K562 (cell line): Measurements from ENCODE around the gene STX18.

Experiments
- BRCA1 ChIP-seq, 2 experiments: fragments of 450-650 bp in 1 of 2; sonication (generic) in 1 of 2; formaldehyde crosslinking in 1 of 2; IDR thresholded peaks; 2 replicates each; pipeline versions ENCODE4 v1.5.0 to v1.6.1; 2017 to 2020; ENCODE audit warnings: mild to moderate bottlenecking in 1 of 2, missing genetic modification reagents in 1 of 2
- CTCF ChIP-seq, 3 experiments: IDR thresholded peaks in 2 of 3; conservative IDR thresholded peaks in 1 of 3; 2 replicates each; pipeline ENCODE4 v1.5.1; 2011 to 2012; ENCODE audit warnings: low read length in 3 of 3, mild to moderate bottlenecking in 3 of 3, control low read depth in 2 of 3, improper control_type of control experiment in 1 of 3, inconsistent platforms in 1 of 3, low read depth in 1 of 3, mixed read lengths in 1 of 3, moderate library complexity in 1 of 3; ENCODE audit not compliant: insufficient read depth in 2 of 3
- IRF2 ChIP-seq: sonication (generic); formaldehyde crosslinking; IDR thresholded peaks from 2 replicates; pipeline ENCODE4 v1.8.1; 2022; ENCODE audit warnings: mild to moderate bottlenecking, missing genetic modification reagents
- JUND ChIP-seq, 2 experiments: IDR thresholded peaks; 2 replicates in 1 of 2; 3 replicates in 1 of 2; pipeline ENCODE4 v1.6.1; 2011; ENCODE audit warnings: borderline replicate concordance in 2 of 2, low read depth in 2 of 2, low read length in 2 of 2, improper control_type of control experiment in 1 of 2, missing biosample characterization in 1 of 2, missing genetic modification characterization in 1 of 2, missing genetic modification reagents in 1 of 2
- POLR2A ChIP-seq: fragments of 450-650 bp; conservative IDR thresholded peaks from 2 replicates; pipeline ENCODE4 v1.6.1; 2016
- RAD21 ChIP-seq, 2 experiments: fragments of 250-450 bp in 1 of 2; fragments of 450-650 bp in 1 of 2; sonication (Bioruptor Pico) in 1 of 2; formaldehyde crosslinking in 1 of 2; IDR thresholded peaks in 1 of 2; conservative IDR thresholded peaks in 1 of 2; 2 replicates each; pipeline versions ENCODE4 v1.4.0 to v1.8.0; 2020 to 2022; ENCODE audit warnings: mild to moderate bottlenecking in 2 of 2, moderate library complexity in 1 of 2
- SMARCB1 ChIP-seq: IDR thresholded peaks from 2 replicates; pipeline ENCODE4 v1.6.1; 2011; ENCODE audit warnings: improper control_type of control experiment, low read depth; ENCODE audit not compliant: insufficient read length
- U2AF2 ChIP-seq: fragments of 200-400 bp; formaldehyde crosslinking; optimal IDR thresholded peaks from 2 replicates; pipeline ENCODE3; 2017; ENCODE audit warnings: low read depth, mild to moderate bottlenecking, low read length
- ZFP36 ChIP-seq: fragments of 150-350 bp; IDR thresholded peaks from 2 replicates; pipeline ENCODE4 v1.6.1; 2018; ENCODE audit warnings: low read length, low read depth; ENCODE audit not compliant: partially characterized antibody
- TF ChIP-seq, protein P1 (sequence below): fragments of 450-650 bp; formaldehyde crosslinking; IDR thresholded peaks from 2 replicates; pipeline ENCODE4 v1.4.0; 2020; ENCODE audit warnings: mild to moderate bottlenecking, moderate library complexity
- TF ChIP-seq, protein P2 (sequence below), 2 experiments: fragments of 250-450 bp in 1 of 2; fragments of 450-650 bp in 1 of 2; sonication (Bioruptor Pico) in 1 of 2; IDR thresholded peaks; 2 replicates each; pipeline versions ENCODE4 v1.6.1 to v1.8.0; 2016 to 2021; ENCODE audit warnings: mild to moderate bottlenecking in 2 of 2, moderate library complexity in 2 of 2, missing compliant biosample characterization in 1 of 2, missing genetic modification characterization in 1 of 2

DNA sequence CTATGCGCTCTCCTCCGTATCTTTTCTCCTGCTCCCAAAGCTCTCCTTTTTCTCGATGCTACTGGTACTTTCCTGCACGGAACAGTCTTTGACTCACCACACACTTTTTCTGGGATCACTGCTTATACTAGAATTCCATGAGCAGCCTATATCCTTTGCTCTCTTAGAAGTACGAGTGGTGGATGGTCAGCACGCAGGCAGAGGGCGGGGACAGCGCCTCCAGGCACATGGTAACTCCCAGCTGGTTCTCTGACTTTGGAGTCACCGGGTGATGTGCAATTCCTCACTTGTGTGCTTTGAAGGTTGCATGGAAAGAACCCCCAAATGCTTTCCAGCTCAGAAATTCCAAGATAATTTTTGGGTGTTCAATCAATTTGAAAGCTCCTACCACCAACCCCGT lies 56.0 kb downstream of the STX18 start:
- TF ChIP-seq, protein P1, sequence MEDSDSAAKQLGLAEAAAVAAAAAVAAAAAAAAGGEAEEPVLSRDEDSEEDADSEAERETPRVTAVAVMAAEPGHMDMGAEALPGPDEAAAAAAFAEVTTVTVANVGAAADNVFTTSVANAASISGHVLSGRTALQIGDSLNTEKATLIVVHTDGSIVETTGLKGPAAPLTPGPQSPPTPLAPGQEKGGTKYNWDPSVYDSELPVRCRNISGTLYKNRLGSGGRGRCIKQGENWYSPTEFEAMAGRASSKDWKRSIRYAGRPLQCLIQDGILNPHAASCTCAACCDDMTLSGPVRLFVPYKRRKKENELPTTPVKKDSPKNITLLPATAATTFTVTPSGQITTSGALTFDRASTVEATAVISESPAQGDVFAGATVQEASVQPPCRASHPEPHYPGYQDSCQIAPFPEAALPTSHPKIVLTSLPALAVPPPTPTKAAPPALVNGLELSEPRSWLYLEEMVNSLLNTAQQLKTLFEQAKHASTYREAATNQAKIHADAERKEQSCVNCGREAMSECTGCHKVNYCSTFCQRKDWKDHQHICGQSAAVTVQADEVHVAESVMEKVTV (CRISPR knock-in tag): no peak
- TF ChIP-seq RAD21 (CRISPR knock-in tag; conservative IDR thresholded peaks at IDR 0.05 in 1 of 2, IDR thresholded peaks at IDR 0.05 in 1 of 2) (no peak), POLR2A (no peak), BRCA1 (IDR thresholded peaks at IDR 0.05) (no peak), BRCA1 (CRISPR knock-in tag; IDR thresholded peaks at IDR 0.05) (no peak), ZFP36 (no peak), U2AF2 (no peak), IRF2 (no peak), JUND (IDR thresholded peaks at IDR 0.05; ENCODE audit: borderline replicate concordance, low read depth, low read length) (no peak), JUND (tag; IDR thresholded peaks at IDR 0.05; ENCODE audit: borderline replicate concordance, low read depth, low read length) (no peak), CTCF (IDR thresholded peaks at IDR 0.05 in 2 of 3, conservative IDR thresholded peaks at IDR 0.05 in 1 of 3; ENCODE audit: insufficient read depth in 2 of 3, low read depth in 1 of 3, low read length in 3 of 3) (no peak), SMARCB1 (no peak)
- TF ChIP-seq, protein P2, sequence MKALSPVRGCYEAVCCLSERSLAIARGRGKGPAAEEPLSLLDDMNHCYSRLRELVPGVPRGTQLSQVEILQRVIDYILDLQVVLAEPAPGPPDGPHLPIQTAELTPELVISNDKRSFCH (CRISPR knock-in tag; IDR thresholded peaks at IDR 0.05): no peak
- TF ChIP-seq, protein P2 (tag; IDR thresholded peaks at IDR 0.05): no peak
